Measurements from ENCODE around the gene CDC5L.

Gene CDC5L

DNA sequence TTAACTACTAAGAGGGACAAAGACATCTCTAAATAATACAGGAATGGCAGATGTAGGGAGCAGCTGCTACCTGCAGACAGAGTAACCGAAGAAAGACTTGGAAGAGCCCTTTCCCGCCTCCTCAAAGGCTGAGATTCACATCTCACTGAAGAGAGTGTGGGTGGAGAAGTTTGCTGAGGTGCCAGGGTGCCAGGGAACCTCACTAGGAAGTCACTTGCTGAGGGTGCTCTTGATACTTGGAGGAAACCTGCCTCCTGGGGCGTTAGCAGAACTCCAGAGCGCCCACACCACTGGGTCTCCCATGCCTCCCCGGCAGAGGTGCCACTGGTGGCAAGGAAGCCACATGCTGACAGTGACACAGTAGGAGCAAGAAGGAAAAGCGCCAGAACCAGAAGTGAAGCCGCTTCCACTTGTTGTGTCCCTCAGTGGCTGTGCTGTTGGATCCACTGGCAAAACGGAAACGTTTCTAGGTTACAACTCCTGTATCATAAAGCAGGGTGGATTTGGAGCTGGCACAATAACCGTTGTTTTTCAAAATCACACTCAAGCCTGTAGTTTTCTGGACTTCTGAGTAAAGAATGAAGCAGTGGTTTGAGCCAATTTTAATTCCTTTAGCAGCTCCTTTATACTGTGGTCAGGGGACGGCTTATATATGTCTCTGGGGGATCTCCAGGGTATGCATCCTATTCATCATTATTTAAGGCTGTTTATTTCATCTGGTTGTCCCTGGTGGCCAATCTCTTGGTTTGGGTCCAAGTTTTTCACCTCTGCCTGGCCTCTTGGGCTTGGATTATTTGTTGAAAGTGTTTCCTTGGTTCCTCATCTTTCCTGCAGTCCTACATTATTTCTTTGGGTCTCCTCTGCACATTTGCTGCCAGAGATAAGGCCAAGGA, 64.5 kb downstream of the CDC5L start:
- Histone ChIP-seq H3K27me3 (ENCODE audit: control insufficient read depth in 1 of 2, insufficient read depth in 2 of 2, low read length in 2 of 2) (no peaks in the 10 kb centered on the region), H3K4me3 (ENCODE audit: low read length in 2 of 2) (no peak overlapping the region), H3K9me3 (ENCODE audit: control insufficient read depth in 2 of 2, low read length in 2 of 2) (no peaks in the 10 kb centered on the region), H3K36me3 (ENCODE audit: control insufficient read depth in 2 of 2, insufficient read depth in 2 of 2, low read length in 2 of 2) (peaks cover 10 to 12% of the 10 kb centered on the region in 2 donors), H3K4me1 (ENCODE audit: control insufficient read depth, insufficient read depth, low read length) (peaks cover 13% of the 10 kb centered on the region), H3K27ac (ENCODE audit: low read length) (no peak overlapping the region), H3K9ac (ENCODE audit: low read length in 2 of 2) (no peak overlapping the region)

DNA sequence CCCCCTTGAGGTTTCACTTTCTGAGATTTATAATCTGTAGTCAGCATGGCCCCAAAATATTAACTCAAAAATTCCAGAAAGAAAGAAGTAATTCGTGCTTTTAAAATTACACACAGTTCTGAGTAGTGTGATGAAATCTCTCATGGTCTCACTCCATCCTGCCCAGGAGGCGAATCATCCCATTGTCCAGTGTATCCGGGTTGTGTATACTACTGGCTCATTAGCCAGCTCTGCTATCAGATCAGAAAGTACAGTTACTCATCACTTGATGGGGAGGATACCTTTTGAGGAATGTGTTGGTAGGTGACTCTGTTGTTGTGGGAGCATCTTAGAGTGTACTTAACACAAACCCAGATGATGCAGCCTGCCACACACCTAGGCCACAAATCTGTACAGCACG, 65.2 kb downstream of the CDC5L start:
- H3K4me1 ChIP-seq (ENCODE audit: control insufficient read depth, insufficient read depth, low read length): peaks cover 13% of the 10 kb centered on the region
- H3K27me3 ChIP-seq (ENCODE audit: control insufficient read depth in 1 of 2, insufficient read depth in 2 of 2, low read length in 2 of 2): no peaks in the 10 kb centered on the region
- H3K36me3 ChIP-seq (ENCODE audit: control insufficient read depth in 2 of 2, insufficient read depth in 2 of 2, low read length in 2 of 2): peaks cover 10 to 12% of the 10 kb centered on the region in 2 donors
- H3K9me3 ChIP-seq (ENCODE audit: control insufficient read depth in 2 of 2, low read length in 2 of 2): no peaks in the 10 kb centered on the region
- no peak overlapping the region for H3K4me3 ChIP-seq (ENCODE audit: low read length in 2 of 2)
- H3K9ac ChIP-seq (ENCODE audit: low read length in 2 of 2): no peak overlapping the region
- no peak overlapping the region for H3K27ac ChIP-seq (ENCODE audit: low read length)

DNA sequence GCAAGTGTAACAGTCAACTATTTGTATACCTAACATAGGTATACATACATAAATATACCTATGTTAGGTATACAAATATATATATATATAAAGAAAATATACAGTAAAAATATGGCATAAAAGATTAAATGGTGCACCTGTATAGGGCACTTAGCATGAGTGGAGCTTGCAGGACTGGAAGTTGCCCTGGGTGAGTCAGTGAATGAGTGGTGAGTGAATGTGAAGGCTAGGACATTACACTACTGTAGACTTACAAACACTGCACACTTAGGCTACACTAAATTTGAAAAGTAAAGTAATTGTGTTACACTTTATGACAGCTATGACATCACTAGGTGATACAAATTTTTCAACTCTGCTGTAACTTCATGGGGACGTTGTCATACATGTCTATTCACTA, 65.6 kb downstream of the CDC5L start:
- H3K4me1 ChIP-seq (ENCODE audit: control insufficient read depth, insufficient read depth, low read length): peaks cover 13% of the 10 kb centered on the region
- no peak overlapping the region for H3K4me3 ChIP-seq (ENCODE audit: low read length in 2 of 2)
- no peak overlapping the region for H3K27ac ChIP-seq (ENCODE audit: low read length)
- no peaks in the 10 kb centered on the region for H3K27me3 ChIP-seq (ENCODE audit: control insufficient read depth in 1 of 2, insufficient read depth in 2 of 2, low read length in 2 of 2)
- H3K9ac ChIP-seq (ENCODE audit: low read length in 2 of 2): no peak overlapping the region
- H3K36me3 ChIP-seq (ENCODE audit: control insufficient read depth in 2 of 2, insufficient read depth in 2 of 2, low read length in 2 of 2): peaks cover 6 to 10% of the 10 kb centered on the region in 2 donors
- H3K9me3 ChIP-seq (ENCODE audit: control insufficient read depth in 2 of 2, low read length in 2 of 2): no peaks in the 10 kb centered on the region

DNA sequence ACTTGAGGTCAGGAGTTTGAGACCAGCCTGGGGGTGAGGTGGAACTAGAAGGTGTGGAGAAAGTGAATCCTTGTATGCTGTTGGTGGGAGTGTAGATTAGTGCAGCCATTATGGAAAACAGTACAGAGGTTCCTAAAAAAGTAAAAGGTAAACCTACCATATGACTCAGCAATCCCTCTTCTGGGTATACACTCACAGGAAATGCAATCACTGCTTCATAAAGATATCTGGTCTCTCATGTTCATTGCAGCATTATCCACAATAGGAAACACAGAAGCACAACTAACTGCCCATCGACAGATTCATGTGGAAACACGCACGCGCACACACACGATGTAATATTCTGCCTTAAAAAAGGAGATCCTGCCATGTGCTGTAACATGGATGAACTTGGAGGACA, 66.7 kb downstream of the CDC5L start:
- Histone ChIP-seq H3K4me1 (ENCODE audit: control insufficient read depth, insufficient read depth, low read length) (peaks cover 13% of the 10 kb centered on the region), H3K27ac (ENCODE audit: low read length) (no peak overlapping the region)

DNA sequence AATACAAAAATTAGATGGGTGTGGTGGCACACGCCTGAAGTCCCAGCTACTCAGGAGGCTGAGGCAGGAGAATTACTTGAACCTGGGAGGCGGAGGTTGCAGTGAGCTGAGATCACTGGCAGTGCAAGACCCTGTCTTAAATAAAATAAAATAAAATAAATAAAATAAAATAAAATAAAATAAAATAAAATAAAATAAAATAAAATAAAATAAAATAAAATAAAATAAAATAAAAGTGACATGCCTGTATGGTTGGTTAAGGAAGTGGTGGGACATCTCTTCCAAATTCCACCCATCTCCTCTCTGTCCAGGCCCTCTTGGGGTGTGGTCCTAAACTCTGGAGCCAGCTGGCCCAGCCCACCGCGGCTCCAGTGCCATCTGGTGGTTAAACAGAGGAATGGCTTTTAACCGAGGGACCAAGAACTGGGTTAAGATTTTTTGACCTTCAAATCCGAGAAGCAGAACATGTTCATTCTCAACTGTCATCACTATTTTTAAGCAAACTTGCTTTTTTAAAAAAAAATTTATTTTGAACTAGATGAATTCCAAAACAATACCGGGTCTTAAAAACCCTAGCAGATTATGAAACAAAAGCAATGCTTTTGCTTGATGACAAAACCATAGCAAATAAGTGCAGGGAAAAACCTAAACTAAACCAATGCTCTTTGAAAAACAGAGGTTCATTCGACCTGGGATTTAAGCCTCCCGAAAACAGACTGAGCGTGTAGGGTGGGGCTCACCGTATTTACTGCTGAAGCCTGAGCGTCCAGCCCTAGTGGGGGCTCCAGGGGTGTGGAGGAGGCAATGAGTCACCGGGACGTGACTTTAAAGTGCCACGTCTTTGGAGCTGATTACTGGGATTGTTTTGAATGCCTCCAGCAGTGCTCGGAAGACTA, 68.8 kb downstream of the CDC5L start:
- peak overlapping the region in 1 of 2 donors; percentile 44 for H3K4me3 ChIP-seq (ENCODE audit: low read length in 2 of 2)
- no peaks in the 10 kb centered on the region for H3K9me3 ChIP-seq (ENCODE audit: control insufficient read depth in 2 of 2, low read length in 2 of 2)
- H3K9ac ChIP-seq (ENCODE audit: low read length in 2 of 2): no peak overlapping the region
- H3K27me3 ChIP-seq (ENCODE audit: control insufficient read depth in 1 of 2, insufficient read depth in 2 of 2, low read length in 2 of 2): no peaks in the 10 kb centered on the region
- H3K27ac ChIP-seq (ENCODE audit: low read length): no peak overlapping the region
- H3K36me3 ChIP-seq (ENCODE audit: control insufficient read depth in 2 of 2, insufficient read depth in 2 of 2, low read length in 2 of 2): peaks cover 2 to 7% of the 10 kb centered on the region in 2 donors
- H3K4me1 ChIP-seq (ENCODE audit: control insufficient read depth, insufficient read depth, low read length): peaks cover 13% of the 10 kb centered on the region

More for the DNA sequence above, 66.7 kb downstream of the CDC5L start:
- Histone ChIP-seq H3K9me3 (ENCODE audit: control insufficient read depth in 2 of 2, low read length in 2 of 2) (no peaks in the 10 kb centered on the region), H3K4me3 (ENCODE audit: low read length in 2 of 2) (no peak overlapping the region), H3K9ac (ENCODE audit: low read length in 2 of 2) (no peak overlapping the region), H3K27me3 (ENCODE audit: control insufficient read depth in 1 of 2, insufficient read depth in 2 of 2, low read length in 2 of 2) (no peaks in the 10 kb centered on the region), H3K36me3 (ENCODE audit: control insufficient read depth in 2 of 2, insufficient read depth in 2 of 2, low read length in 2 of 2) (peaks cover 2 to 7% of the 10 kb centered on the region in 2 donors)

DNA sequence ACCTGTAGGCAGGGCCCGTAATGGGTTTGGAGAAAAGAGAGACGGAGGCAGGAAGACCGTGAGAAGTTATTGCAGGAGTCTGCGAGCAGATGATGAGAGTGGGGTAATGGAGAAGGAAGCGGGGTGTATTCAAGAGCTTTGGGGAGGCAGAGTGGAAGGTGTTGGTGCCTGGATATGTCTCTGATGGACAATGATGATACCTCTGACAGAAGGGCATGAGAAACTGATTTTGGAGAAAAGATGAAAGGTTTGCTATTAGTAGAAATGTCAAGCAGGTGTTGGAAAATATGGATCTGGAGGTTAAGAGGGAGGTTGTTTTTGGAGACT, 69.4 kb downstream of the CDC5L start:
- Histone ChIP-seq H3K27ac (ENCODE audit: low read length) (no peak overlapping the region), H3K4me1 (ENCODE audit: control insufficient read depth, insufficient read depth, low read length) (peaks cover 10% of the 10 kb centered on the region), H3K9me3 (ENCODE audit: control insufficient read depth in 2 of 2, low read length in 2 of 2) (no peaks in the 10 kb centered on the region), H3K9ac (ENCODE audit: low read length in 2 of 2) (no peak overlapping the region), H3K36me3 (ENCODE audit: control insufficient read depth in 2 of 2, insufficient read depth in 2 of 2, low read length in 2 of 2) (peaks cover under 1 to 4% of the 10 kb centered on the region in 2 donors), H3K27me3 (ENCODE audit: control insufficient read depth in 1 of 2, insufficient read depth in 2 of 2, low read length in 2 of 2) (no peaks in the 10 kb centered on the region), H3K4me3 (ENCODE audit: low read length in 2 of 2) (peak overlapping the region in 1 of 2 donors; percentile 44)

DNA sequence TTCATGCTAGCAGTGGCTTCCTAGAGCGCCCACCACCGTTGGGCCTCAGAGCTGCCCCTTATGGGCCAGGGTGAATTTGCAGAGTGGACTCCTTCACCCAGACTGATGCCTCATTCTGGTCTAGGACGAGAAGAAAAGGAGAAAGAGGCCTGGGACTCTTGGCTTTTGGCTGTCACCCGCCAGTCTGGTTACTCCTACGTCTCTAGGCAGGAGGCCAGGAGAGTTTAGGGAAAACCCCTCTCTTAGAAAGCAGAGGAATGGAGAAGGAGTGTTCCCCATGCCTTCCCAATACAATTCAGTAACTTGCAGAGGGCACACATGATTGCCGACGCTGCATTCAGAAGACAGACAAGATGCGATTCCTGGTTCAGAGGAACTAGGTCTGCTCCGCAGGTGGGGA, 70.1 kb downstream of the CDC5L start:
- H3K36me3 ChIP-seq (ENCODE audit: control insufficient read depth in 2 of 2, insufficient read depth in 2 of 2, low read length in 2 of 2): peaks cover 0 to 2% of the 10 kb centered on the region in 2 donors
- no peak overlapping the region for H3K27ac ChIP-seq (ENCODE audit: low read length)
- H3K4me1 ChIP-seq (ENCODE audit: control insufficient read depth, insufficient read depth, low read length): peaks cover 5% of the 10 kb centered on the region
- H3K9me3 ChIP-seq (ENCODE audit: control insufficient read depth in 2 of 2, low read length in 2 of 2): no peaks in the 10 kb centered on the region
- H3K27me3 ChIP-seq (ENCODE audit: control insufficient read depth in 1 of 2, insufficient read depth in 2 of 2, low read length in 2 of 2): no peaks in the 10 kb centered on the region
- no peak overlapping the region for H3K9ac ChIP-seq (ENCODE audit: low read length in 2 of 2)
- H3K4me3 ChIP-seq (ENCODE audit: low read length in 2 of 2): no peak overlapping the region

DNA sequence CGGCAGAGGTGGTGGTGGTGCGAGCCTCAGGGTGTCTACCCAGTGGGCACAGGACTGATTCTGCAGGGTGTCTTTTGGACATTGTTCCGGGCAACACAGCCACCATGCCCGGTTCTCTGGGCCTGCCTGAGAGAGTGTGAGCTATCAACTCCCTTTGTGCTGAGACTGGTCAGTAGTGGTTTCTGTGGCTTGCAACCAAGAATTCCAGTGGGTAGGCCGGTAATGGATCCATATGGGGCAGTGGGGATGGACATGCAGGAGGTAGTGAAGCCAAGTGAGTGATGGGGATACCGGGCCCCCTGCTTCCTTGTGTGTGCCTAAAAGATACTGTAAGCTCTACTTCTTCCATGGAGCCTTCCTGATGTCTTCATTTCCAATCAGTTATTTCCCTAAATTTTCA, 71.0 kb downstream of the CDC5L start:
- H3K9me3 ChIP-seq (ENCODE audit: control insufficient read depth in 2 of 2, low read length in 2 of 2): no peaks in the 10 kb centered on the region
- H3K27ac ChIP-seq (ENCODE audit: low read length): no peak overlapping the region
- H3K27me3 ChIP-seq (ENCODE audit: control insufficient read depth in 1 of 2, insufficient read depth in 2 of 2, low read length in 2 of 2): no peaks in the 10 kb centered on the region
- no peak overlapping the region for H3K4me3 ChIP-seq (ENCODE audit: low read length in 2 of 2)
- H3K9ac ChIP-seq (ENCODE audit: low read length in 2 of 2): no peak overlapping the region
- no peaks in the 10 kb centered on the region for H3K36me3 ChIP-seq (ENCODE audit: control insufficient read depth in 2 of 2, insufficient read depth in 2 of 2, low read length in 2 of 2)
- peaks cover 5% of the 10 kb centered on the region for H3K4me1 ChIP-seq (ENCODE audit: control insufficient read depth, insufficient read depth, low read length)

DNA sequence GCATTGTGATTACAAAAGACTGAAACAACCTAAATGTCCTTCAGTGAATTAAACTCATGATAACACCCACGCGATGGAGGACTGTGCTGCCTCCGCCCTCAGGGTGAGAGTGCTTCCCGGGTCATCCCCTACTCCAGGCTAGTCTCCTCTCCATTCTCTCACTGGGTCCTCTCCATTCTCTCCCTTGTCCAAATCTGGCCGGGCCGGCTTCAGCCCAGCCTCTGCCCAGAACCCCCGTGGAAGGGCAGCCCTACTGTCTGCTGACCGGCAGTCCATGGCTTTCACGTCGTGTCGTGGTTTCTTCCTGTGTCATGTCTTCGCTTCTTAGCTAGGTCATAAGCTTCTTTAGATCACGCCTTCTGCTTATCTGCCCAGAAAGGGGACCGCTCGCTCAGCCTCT, 74.8 kb downstream of the CDC5L start:
- Histone ChIP-seq H3K9me3 (ENCODE audit: control insufficient read depth in 2 of 2, low read length in 2 of 2) (no peaks in the 10 kb centered on the region), H3K4me3 (ENCODE audit: low read length in 2 of 2) (no peak overlapping the region), H3K4me1 (ENCODE audit: control insufficient read depth, insufficient read depth, low read length) (no peaks in the 10 kb centered on the region), H3K36me3 (ENCODE audit: control insufficient read depth in 2 of 2, insufficient read depth in 2 of 2, low read length in 2 of 2) (no peaks in the 10 kb centered on the region), H3K27ac (ENCODE audit: low read length) (no peak overlapping the region), H3K27me3 (ENCODE audit: control insufficient read depth in 1 of 2, insufficient read depth in 2 of 2, low read length in 2 of 2) (peaks cover 0 to 4% of the 10 kb centered on the region in 2 donors), H3K9ac (ENCODE audit: low read length in 2 of 2) (no peak overlapping the region)

DNA sequence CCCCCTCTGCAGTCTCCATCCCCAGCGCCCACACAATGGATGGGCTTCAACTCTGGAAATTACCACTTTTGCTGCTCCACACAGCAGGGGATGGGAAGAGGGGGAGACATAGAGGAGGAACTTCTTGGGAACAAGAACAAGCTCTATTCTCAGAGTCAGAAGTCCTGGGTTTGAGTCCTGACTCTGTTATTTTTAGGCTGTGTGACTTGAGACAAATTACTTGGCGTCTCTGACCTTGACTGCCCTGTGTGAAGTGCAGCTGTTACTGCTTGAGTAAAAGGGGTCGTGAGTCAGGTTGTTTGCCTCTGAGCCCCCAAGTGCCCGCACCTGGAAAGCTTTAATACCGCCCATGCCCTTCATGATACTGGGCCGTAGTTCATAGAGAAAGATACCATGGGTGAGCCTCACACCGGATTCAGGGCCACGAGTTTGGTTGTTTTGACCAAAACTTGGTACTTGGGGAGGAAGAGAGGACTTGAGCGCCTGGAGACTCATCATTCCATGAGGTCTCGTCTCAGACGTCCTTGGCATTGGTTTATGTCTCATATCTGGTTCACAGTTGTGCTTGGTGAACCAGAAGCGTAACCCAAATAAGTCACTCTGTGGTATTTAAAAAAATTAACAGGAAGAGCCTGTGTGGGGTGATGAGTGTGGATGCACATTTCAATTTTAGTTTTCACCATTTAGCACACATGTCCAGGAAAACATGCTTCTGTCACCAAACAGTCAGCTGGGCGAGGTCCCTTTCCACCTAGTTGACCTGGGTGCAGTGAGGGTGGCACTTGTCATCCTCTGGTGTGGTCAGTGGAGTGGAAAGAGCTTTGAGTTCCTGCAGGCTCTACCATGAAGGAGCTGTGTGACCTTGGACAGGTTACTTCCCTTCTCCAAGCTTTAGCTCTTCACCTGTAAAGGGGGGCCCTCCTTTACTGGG, 75.6 kb downstream of the CDC5L start:
- peaks cover 0 to 4% of the 10 kb centered on the region in 2 donors for H3K27me3 ChIP-seq (ENCODE audit: control insufficient read depth in 1 of 2, insufficient read depth in 2 of 2, low read length in 2 of 2)
- H3K36me3 ChIP-seq (ENCODE audit: control insufficient read depth in 2 of 2, insufficient read depth in 2 of 2, low read length in 2 of 2): no peaks in the 10 kb centered on the region
- no peak overlapping the region for H3K4me3 ChIP-seq (ENCODE audit: low read length in 2 of 2)
- H3K27ac ChIP-seq (ENCODE audit: low read length): no peak overlapping the region
- no peak overlapping the region for H3K9ac ChIP-seq (ENCODE audit: low read length in 2 of 2)
- no peaks in the 10 kb centered on the region for H3K4me1 ChIP-seq (ENCODE audit: control insufficient read depth, insufficient read depth, low read length)
- H3K9me3 ChIP-seq (ENCODE audit: control insufficient read depth in 2 of 2, low read length in 2 of 2): no peaks in the 10 kb centered on the region
